Natural killer cell (primary cell): ENCODE data around the gene SLX4. TPM values are rescaled to one million over a fixed set of nuclear protein-coding genes. Genes with fewer than 3 reads are reported as not detected.

Source experiments
- ATAC-seq, 3 donors: fragments of 150-1000 bp in 2 of 3; fragments of 200-7000 bp in 1 of 3; cut with Tn5 transposase; 1 replicate in 1 of 3; 2 replicates in 2 of 3; pipeline ENCODE4 v1.10.0; 2021; ENCODE audit warnings: mild to moderate bottlenecking in 2 of 3, moderate library complexity in 2 of 3
- DNase-seq, 2 donors: peaks; one replicate each; pipeline versions ENCODE4 v3.0.0 to v3.0.0-alpha.2; 2013 to 2021; ENCODE audit warnings: mixed read lengths in 1 of 2
- H3K27ac ChIP-seq: one replicate; pipeline ENCODE4 v1.5.1; 2013; ENCODE audit warnings: mild to moderate bottlenecking, low read length
- H3K27me3 ChIP-seq: one replicate; pipeline ENCODE4 v1.6.1; 2013; ENCODE audit warnings: low read length; ENCODE audit not compliant: control insufficient read depth, insufficient read depth
- H3K36me3 ChIP-seq: one replicate; pipeline ENCODE4 v1.6.1; 2013; ENCODE audit warnings: low read length; ENCODE audit not compliant: control insufficient read depth, insufficient read depth
- H3K4me1 ChIP-seq: one replicate; pipeline ENCODE4 v1.6.1; 2013; ENCODE audit warnings: low read length; ENCODE audit not compliant: control insufficient read depth, insufficient read depth
- H3K4me3 ChIP-seq: one replicate; pipeline ENCODE4 v1.5.1; 2013; ENCODE audit warnings: low read length
- H3K9me3 ChIP-seq: one replicate; pipeline ENCODE4 v1.6.1; 2013; ENCODE audit warnings: low read length; ENCODE audit not compliant: control insufficient read depth, insufficient read depth
- H3K27ac Mint-ChIP-seq, 2 donors: one replicate each; pipeline ENCODE4 v1.8.0; 2022; ENCODE audit warnings: mild to moderate bottlenecking in 2 of 2, mixed read lengths in 2 of 2, moderate library complexity in 1 of 2
- H3K27me3 Mint-ChIP-seq, 2 donors: one replicate each; pipeline ENCODE4 v1.8.0; 2022; ENCODE audit warnings: low read depth in 2 of 2, mixed read lengths in 2 of 2
- H3K36me3 Mint-ChIP-seq: one replicate; pipeline ENCODE4 v1.8.0; 2022; ENCODE audit warnings: mixed read lengths
- H3K4me1 Mint-ChIP-seq, 2 donors: one replicate each; pipeline ENCODE4 v1.8.0; 2022; ENCODE audit warnings: mixed read lengths in 2 of 2
- H3K4me3 Mint-ChIP-seq: one replicate; pipeline ENCODE4 v1.8.0; 2022; ENCODE audit warnings: mild to moderate bottlenecking, moderate library complexity, mixed read lengths
- H3K9me3 Mint-ChIP-seq, 2 donors: one replicate each; pipeline ENCODE4 v1.8.0; 2022; ENCODE audit warnings: mixed read lengths in 2 of 2
- CTCF ChIP-seq: fragments of 200-600 bp; IDR thresholded peaks from one replicate; pipeline ENCODE4 v1.8.0; 2022; ENCODE audit warnings: antibody characterized with exemption
- WGBS: methylation state at CpG from one replicate; pipeline ENCODE4 v1.1.7; 2013; ENCODE audit warnings: missing lambda C conversion rate; ENCODE audit not compliant: insufficient coverage; 5-methylcytosine and 5-hydroxymethylcytosine counted together
- intact Hi-C: fragments of 100-400 bp; cut with micrococcal nuclease; formaldehyde crosslinking; loops from one replicate; pipeline ENCODE4 v1.14.2; 2022
- total RNA-seq, 4 donors: library from RNA; stranded (reverse); fragments of 120-200 nt in 1 of 4; gene quantifications; one replicate each; pipeline versions ENCODE4 v1.2.3 to v1.2.4, GENCODE V29; 2013 to 2022

SLX4 gene
- total RNA-seq, 3 donors from 2014 or later (not counting 1 experiment from before 2014, with no cell fraction given), result 13.5 to 18.6 (median 15.5) TPM

GRCh38 chr16:3652373-3653195 is 41.2 kb upstream of the SLX4 start:
- H3K27me3 Mint-ChIP-seq, result no peaks in the 10 kb centered on the region
- Histone ChIP-seq H3K27ac (no peak overlapping the region), H3K9me3 (no peaks in the 10 kb centered on the region), H3K36me3 (peaks cover 30% of the 10 kb centered on the region), H3K27me3 (no peaks in the 10 kb centered on the region), H3K4me3 (no peak overlapping the region), H3K4me1 (no peaks in the 10 kb centered on the region)
- peaks cover 6% of the 10 kb centered on the region in 2 donors for H3K4me1 Mint-ChIP-seq
- H3K9me3 Mint-ChIP-seq, result no peaks in the 10 kb centered on the region
- no peak overlapping the region for H3K27ac Mint-ChIP-seq
- no peak for TF ChIP-seq CTCF
- H3K36me3 Mint-ChIP-seq, result no peaks in the 10 kb centered on the region
- H3K4me3 Mint-ChIP-seq, result no peak overlapping the region
- WGBS, result 95% methylated on average over 14 of the region's 14 CpGs
- intact Hi-C loops, result no loop called here
- no peak for DNase-seq
- no peak for ATAC-seq

- no peaks in the 10 kb centered on the region for H3K36me3 Mint-ChIP-seq
- no peak overlapping the region for H3K27ac Mint-ChIP-seq
- peaks cover 22% of the 10 kb centered on the region for H3K36me3 ChIP-seq
- no peaks in the 10 kb centered on the region for H3K9me3 Mint-ChIP-seq
- no peak for TF ChIP-seq CTCF
- no peak for ATAC-seq
- DNase-seq, result no peak
- H3K9me3 ChIP-seq, result no peaks in the 10 kb centered on the region
- peaks cover 6% of the 10 kb centered on the region in 2 donors for H3K4me1 Mint-ChIP-seq
- no peak overlapping the region for H3K4me3 ChIP-seq
- intact Hi-C loops, result no loop called here
- H3K27me3 ChIP-seq, result no peaks in the 10 kb centered on the region
- 87% methylated on average over 18 of the region's 18 CpGs for WGBS
- no peaks in the 10 kb centered on the region for H3K27me3 Mint-ChIP-seq
- no peak overlapping the region for H3K4me3 Mint-ChIP-seq
- H3K4me1 ChIP-seq, result no peaks in the 10 kb centered on the region
- no peak overlapping the region for H3K27ac ChIP-seq
Observed at GRCh38 chr16:3651461-3652372, 40.3 kb upstream of the SLX4 start.

- DNase-seq, result no peak
- Mint-ChIP-seq H3K9me3 (no peaks in the 10 kb centered on the region), H3K27ac (no peak overlapping the region)
Observed at GRCh38 chr16:3650631-3651265, 39.3 kb upstream of the SLX4 start.

More at GRCh38 chr16:3650631-3651265, 39.3 kb upstream of the SLX4 start:
- TF ChIP-seq CTCF, result no peak
- H3K9me3 ChIP-seq, result no peaks in the 10 kb centered on the region
- Mint-ChIP-seq H3K36me3 (no peaks in the 10 kb centered on the region), H3K27me3 (no peaks in the 10 kb centered on the region), H3K4me1 (peaks cover 6% of the 10 kb centered on the region in 2 donors), H3K4me3 (no peak overlapping the region)
- no peak for ATAC-seq
- intact Hi-C loops, result no loop called here
- H3K4me1 ChIP-seq, result no peaks in the 10 kb centered on the region
- no peak overlapping the region for H3K4me3 ChIP-seq
- no peak overlapping the region for H3K27ac ChIP-seq
- 96% methylated on average over 13 of the region's 13 CpGs for WGBS
- no peaks in the 10 kb centered on the region for H3K27me3 ChIP-seq
- H3K36me3 ChIP-seq, result peaks cover 15% of the 10 kb centered on the region
